Parathyroid adenoma (tissue), 2 donors: ENCODE measurements around the gene PPEF2.

Source experiments
- H2AFZ ChIP-seq: fragments of 300-600 bp; sonication (generic); one replicate; pipeline ENCODE4 v1.7.0; 2017; ENCODE audit warnings: antibody characterized with exemption, mild to moderate bottlenecking
- H3K27ac ChIP-seq: fragments of 300-600 bp; sonication (generic); one replicate; pipeline ENCODE4 v1.7.0; 2017
- H3K27me3 ChIP-seq: fragments of 300-600 bp; sonication (generic); one replicate; pipeline ENCODE4 v1.7.0; 2017; ENCODE audit warnings: low read length; ENCODE audit not compliant: control insufficient read depth, insufficient read depth
- H3K36me3 ChIP-seq: fragments of 300-600 bp; sonication (generic); one replicate; pipeline ENCODE4 v1.7.0; 2017; ENCODE audit warnings: low read length; ENCODE audit not compliant: control insufficient read depth, insufficient read depth
- H3K4me1 ChIP-seq: fragments of 300-600 bp; sonication (generic); one replicate; pipeline ENCODE4 v1.7.0; 2017; ENCODE audit warnings: control low read depth
- H3K4me2 ChIP-seq: fragments of 300-600 bp; sonication (generic); one replicate; pipeline ENCODE4 v1.7.0; 2017; ENCODE audit warnings: low read length
- H3K4me3 ChIP-seq: fragments of 300-600 bp; sonication (generic); one replicate; pipeline ENCODE4 v1.7.0; 2017; ENCODE audit warnings: low read depth, low read length
- H3K79me2 ChIP-seq: fragments of 300-600 bp; sonication (generic); one replicate; pipeline ENCODE4 v1.7.0; 2017; ENCODE audit warnings: control low read depth
- H3K9ac ChIP-seq: fragments of 300-600 bp; sonication (generic); one replicate; pipeline ENCODE4 v1.7.0; 2017; ENCODE audit warnings: mild to moderate bottlenecking
- H3K9me3 ChIP-seq: fragments of 300-600 bp; sonication (generic); one replicate; pipeline ENCODE4 v1.7.0; 2017; ENCODE audit warnings: low read length; ENCODE audit not compliant: control insufficient read depth
- CTCF ChIP-seq: fragments of 300-600 bp; sonication (generic); IDR thresholded peaks from one replicate; pipeline ENCODE4 v1.7.0; 2017; ENCODE audit warnings: antibody characterized with exemption, mild to moderate bottlenecking
- donor health status: primary hyperparathyroidism.

The PPEF2 gene

GRCh38 chr4:75831856-75832405 is 70.3 kb downstream of the PPEF2 start:
- H3K9me3 ChIP-seq, result no peaks in the 10 kb centered on the region
- no peak overlapping the region for H2AFZ ChIP-seq
- no peak overlapping the region for H3K9ac ChIP-seq
- H3K36me3 ChIP-seq, result no peaks in the 10 kb centered on the region
- no peak overlapping the region for H3K4me3 ChIP-seq
- H3K27ac ChIP-seq, result no peak overlapping the region
- H3K27me3 ChIP-seq, result no peaks in the 10 kb centered on the region
- H3K4me1 ChIP-seq, result no peaks in the 10 kb centered on the region
- no peaks in the 10 kb centered on the region for H3K79me2 ChIP-seq
- H3K4me2 ChIP-seq, result no peak overlapping the region
- TF ChIP-seq CTCF, result no peak

GRCh38 chr4:75830906-75831305 is 71.3 kb downstream of the PPEF2 start:
- no peak for TF ChIP-seq CTCF

GRCh38 chr4:75823812-75824211 is 78.4 kb downstream of the PPEF2 start:
- Histone ChIP-seq H3K36me3 (no peaks in the 10 kb centered on the region), H3K9me3 (no peaks in the 10 kb centered on the region), H3K27ac (no peak overlapping the region), H2AFZ (no peak overlapping the region), H3K9ac (no peak overlapping the region), H3K4me3 (no peak overlapping the region), H3K4me2 (no peak overlapping the region), H3K4me1 (no peaks in the 10 kb centered on the region), H3K79me2 (no peaks in the 10 kb centered on the region), H3K27me3 (no peaks in the 10 kb centered on the region)
- no peak for TF ChIP-seq CTCF

More at GRCh38 chr4:75830906-75831305, 71.3 kb downstream of the PPEF2 start:
- Histone ChIP-seq H3K4me1 (no peaks in the 10 kb centered on the region), H3K9me3 (no peaks in the 10 kb centered on the region), H3K27me3 (no peaks in the 10 kb centered on the region), H3K27ac (no peak overlapping the region), H3K79me2 (no peaks in the 10 kb centered on the region), H2AFZ (no peak overlapping the region), H3K9ac (no peak overlapping the region), H3K4me3 (no peak overlapping the region), H3K4me2 (no peak overlapping the region), H3K36me3 (no peaks in the 10 kb centered on the region)

GRCh38 chr4:75822416-75822815 is 79.8 kb downstream of the PPEF2 start:
- Histone ChIP-seq H3K4me1 (no peaks in the 10 kb centered on the region), H3K4me2 (no peak overlapping the region), H3K4me3 (no peak overlapping the region), H3K36me3 (no peaks in the 10 kb centered on the region), H3K27ac (no peak overlapping the region), H3K27me3 (no peaks in the 10 kb centered on the region), H3K79me2 (no peaks in the 10 kb centered on the region), H3K9ac (no peak overlapping the region), H2AFZ (no peak overlapping the region), H3K9me3 (no peaks in the 10 kb centered on the region)
- TF ChIP-seq CTCF, result no peak

GRCh38 chr4:75821966-75822365 is 80.3 kb downstream of the PPEF2 start:
- no peaks in the 10 kb centered on the region for H3K4me1 ChIP-seq
- no peak overlapping the region for H2AFZ ChIP-seq
- H3K4me2 ChIP-seq, result no peak overlapping the region
- no peak overlapping the region for H3K9ac ChIP-seq
- no peaks in the 10 kb centered on the region for H3K9me3 ChIP-seq
- no peak overlapping the region for H3K27ac ChIP-seq
- no peaks in the 10 kb centered on the region for H3K27me3 ChIP-seq
- no peak overlapping the region for H3K4me3 ChIP-seq
- TF ChIP-seq CTCF, result no peak
- H3K79me2 ChIP-seq, result no peaks in the 10 kb centered on the region
- no peaks in the 10 kb centered on the region for H3K36me3 ChIP-seq
